Measurements from ENCODE around the gene FUT8. TPM values are rescaled to one million over a fixed set of nuclear protein-coding genes. Genes with fewer than 3 reads are reported as not detected.
"Not testable (repeated sequence)": the region's sequence is repeated elsewhere in the genome, so short reads cannot be mapped to it uniquely, and the experiment has no call there.

The FUT8 gene
- total and polyA plus RNA-seq, 2 of the 8 experiments (the other 6 are each of a cell fraction or from before 2014, with no cell fraction given) = 10.5 to 25.1 TPM

GRCh38 chr14:65632487-65632886 is 220.0 kb downstream of the FUT8 start (continued):
- TF ChIP-seq RAD21 (IDR thresholded peaks at IDR 0.05 in 1 of 2, conservative IDR thresholded peaks at IDR 0.05 in 1 of 2; ENCODE audit: low read depth in 2 of 2, low read length in 2 of 2) = no peak
- TF ChIP-seq KDM5A (IDR thresholded peaks at IDR 0.05; ENCODE audit: low read length) = no peak
- no peak for TF ChIP-seq CHD2 (IDR thresholded peaks at IDR 0.05; ENCODE audit: low read length)
- TF ChIP-seq HDAC2 (IDR thresholded peaks at IDR 0.05; ENCODE audit: borderline replicate concordance in 1 of 2, low read depth in 2 of 2, low read length in 2 of 2) = no peak
- TF ChIP-seq POLR2AphosphoS5 (IDR thresholded peaks at IDR 0.05; ENCODE audit: low read depth, low read length) = no peak
- no peak for TF ChIP-seq TBP (IDR thresholded peaks at IDR 0.05; ENCODE audit: low read depth, low read length)
- TF ChIP-seq KDM1A (IDR thresholded peaks at IDR 0.05; ENCODE audit: borderline replicate concordance, low read length) = no peak

GRCh38 chr14:65633666-65634065 is 221.1 kb downstream of the FUT8 start:
- H3K14ac ChIP-seq (ENCODE audit: insufficient read length); H3K79me1 ChIP-seq (ENCODE audit: low read depth, low read length); H3K4me3 ChIP-seq (ENCODE audit: extremely low read depth in 1 of 4, insufficient read depth in 2 of 4, low read depth in 3 of 4, low read length in 4 of 4); H2AK5ac ChIP-seq (ENCODE audit: low read depth, low read length); H3K27ac ChIP-seq (ENCODE audit: low read depth, low read length); H4K20me1 ChIP-seq (replicated peaks in 1 of 2; ENCODE audit: control insufficient read depth in 1 of 2, insufficient read depth in 2 of 2, low read length in 2 of 2); FAIRE-seq; H3K27me3 ChIP-seq (replicated peaks in 1 of 4; ENCODE audit: control insufficient read depth in 3 of 4, extremely low read depth in 1 of 4, insufficient read depth in 3 of 4, low read length in 3 of 4); H3K36me3 ChIP-seq (ENCODE audit: control insufficient read depth in 2 of 4, insufficient read depth in 4 of 4, low read length in 3 of 4); H3K56ac ChIP-seq (replicated peaks; ENCODE audit: insufficient read length, low read depth, low read length); H3K9me3 ChIP-seq (ENCODE audit: insufficient read depth in 2 of 2, low read depth in 1 of 2, low read length in 1 of 2); H3K23ac ChIP-seq (ENCODE audit: insufficient read length); H4K8ac ChIP-seq (ENCODE audit: extremely low read depth, insufficient read depth, low read length); H3K4me2 ChIP-seq (ENCODE audit: insufficient read depth in 1 of 2, low read depth in 2 of 2, low read length in 2 of 2); H2AFZ ChIP-seq (ENCODE audit: low read length); H2BK15ac ChIP-seq (ENCODE audit: low read length); H2BK5ac ChIP-seq (ENCODE audit: low read depth, low read length); H3K79me2 ChIP-seq (ENCODE audit: control insufficient read depth in 1 of 2, insufficient read depth in 2 of 2, low read length in 2 of 2); H4K91ac ChIP-seq (replicated peaks; ENCODE audit: insufficient read length, low read length); H3K4me1 ChIP-seq (replicated peaks in 1 of 4; ENCODE audit: control insufficient read depth in 3 of 4, insufficient read depth in 4 of 4, low read length in 3 of 4); H2BK120ac ChIP-seq (replicated peaks; ENCODE audit: low read depth, low read length); H3K9ac ChIP-seq (replicated peaks in 1 of 4; ENCODE audit: extremely low read depth in 1 of 4, low read depth in 3 of 4, low read length in 3 of 4); H3K23me2 ChIP-seq (ENCODE audit: low read depth, low read length); POLR2A ChIA-PET (ENCODE audit: partially characterized antibody); H4K5ac ChIP-seq (ENCODE audit: insufficient read length, low read depth, low read length); H2BK20ac ChIP-seq (ENCODE audit: low read length); H3K18ac ChIP-seq (ENCODE audit: extremely low read depth, low read length); DNase-seq (ENCODE audit: low read depth in 1 of 2, low spot score in 2 of 2); H3K4ac ChIP-seq (replicated peaks; ENCODE audit: insufficient read length, low read depth, low read length); H2BK12ac ChIP-seq (ENCODE audit: low read depth, low read length); CTCF ChIA-PET (ENCODE audit: partially characterized antibody): not testable (repeated sequence)
- no CpG with 5 or more reads among the region's 26 CpGs for WGBS, 2 experiments (ENCODE audit: extremely low coverage in 1 of 2, insufficient coverage in 1 of 2, insufficient read length in 1 of 2, insufficient replicate concordance in 2 of 2, low coverage in 1 of 2, low lambda C conversion rate in 2 of 2, missing lambda C conversion rate in 1 of 2)

Measured in H1 (cell line).